SK-N-MC (cell line): Measurements from ENCODE around the gene EPHB4.

Experiments
- EZH2 ChIP-seq: fragments of 200-600 bp; sonication (generic); IDR thresholded peaks from one replicate; pipeline ENCODE4 v1.6.1; 2017; ENCODE audit warnings: antibody characterized with exemption
- FOXP2 ChIP-seq: optimal IDR thresholded peaks from 2 replicates; pipeline ENCODE3; 2011; ENCODE audit warnings: mild to moderate bottlenecking, moderate library complexity; ENCODE audit not compliant: insufficient read depth; ENCODE audit errors: extremely low read length, control extremely low read depth
- POLR2AphosphoS5 ChIP-seq: IDR thresholded peaks from 2 replicates; pipeline ENCODE4 v1.6.1; 2012; ENCODE audit warnings: mild to moderate bottlenecking, low read depth, low read length, borderline replicate concordance

DNA sequence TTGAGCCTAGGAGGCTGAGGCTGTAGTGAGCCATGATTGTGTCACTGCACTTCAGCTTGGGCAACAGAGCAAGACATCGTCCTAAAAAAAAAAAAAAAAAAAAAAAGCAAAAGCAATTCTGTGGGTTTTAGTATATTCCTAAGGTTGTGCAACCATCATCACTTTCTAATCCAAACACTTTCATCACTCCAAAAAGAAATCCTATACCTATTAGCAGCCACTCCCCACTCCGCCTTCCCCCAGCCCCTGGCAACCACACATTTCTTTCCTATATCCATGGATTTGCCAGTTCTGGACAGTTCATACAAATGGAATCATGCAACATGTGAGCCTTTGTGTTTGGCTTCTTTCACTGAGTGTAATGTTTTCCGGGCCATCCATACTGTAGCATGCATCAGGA is 73.6 kb downstream of the EPHB4 start:
- TF ChIP-seq POLR2AphosphoS5, result no peak
- TF ChIP-seq EZH2, result no peak
- TF ChIP-seq FOXP2, result no peak
